NCI-H2081 treated with DMSO at 0.1 percent for 48 hours (cell line): ENCODE measurements around the gene MTA3.
"Not testable (repeated sequence)": the region's sequence is repeated elsewhere in the genome, so short reads cannot be mapped to it uniquely, and the experiment has no call there.

Experiments used
- DNase-seq: peaks from one replicate; lab custom pipeline; 2025; lab: John Stamatoyannopoulos, UW

The MTA3 gene

DNA sequence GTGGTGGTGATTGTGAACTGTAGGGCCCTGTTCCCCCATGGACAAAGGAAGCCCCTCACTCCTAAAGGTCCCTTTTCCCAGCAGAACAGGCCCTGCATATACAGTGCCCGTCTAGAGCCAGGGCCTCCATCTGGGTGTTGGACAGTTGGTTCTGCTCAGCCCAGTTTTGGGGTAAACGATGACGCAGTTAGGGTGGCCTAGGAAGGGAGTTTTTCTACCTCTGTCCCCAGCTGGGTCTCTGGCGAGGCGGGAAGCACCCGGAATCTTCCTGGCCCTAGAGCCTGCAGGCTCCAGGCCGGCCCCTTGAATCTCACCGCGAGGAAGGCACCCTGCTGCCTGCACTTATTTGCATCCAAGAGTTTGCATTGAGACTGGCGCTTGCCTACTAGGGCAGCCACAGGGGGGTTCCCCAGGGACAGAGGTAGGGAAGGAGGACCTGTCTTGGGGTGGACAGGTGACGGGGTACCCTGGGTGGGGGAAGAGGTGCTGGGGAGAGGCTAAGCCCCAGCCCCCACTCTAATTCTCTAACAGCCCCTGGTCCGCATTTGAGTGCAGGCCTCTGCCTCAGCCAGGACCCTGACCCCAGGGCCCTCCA lies 529 bp upstream of the MTA3 start:
- no peak for DNase-seq

GRCh38 chr2:42569116-42569711 lies 782 bp downstream of the MTA3 start:
- peak; percentile 26 for DNase-seq

DNA sequence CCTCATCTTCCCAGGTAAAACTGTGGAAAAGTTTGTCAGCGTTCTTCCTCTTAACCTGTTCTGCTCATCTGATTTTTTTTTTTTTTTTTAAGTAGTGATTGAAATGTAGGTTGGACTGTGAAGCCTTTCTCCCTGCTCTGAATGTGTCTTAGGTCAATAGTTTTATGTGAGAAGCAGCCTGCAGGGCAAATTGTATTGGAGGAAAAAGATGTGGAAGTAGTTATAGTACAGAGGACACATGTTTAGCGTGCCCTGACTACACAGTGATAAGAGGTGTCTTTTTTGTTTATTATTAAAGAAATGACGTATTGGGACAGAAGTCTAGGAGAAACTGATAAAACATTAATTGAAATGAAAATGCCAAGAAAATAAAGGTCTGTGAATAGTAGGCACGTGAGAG lies 1.5 kb downstream of the MTA3 start:
- no peak for DNase-seq

DNA sequence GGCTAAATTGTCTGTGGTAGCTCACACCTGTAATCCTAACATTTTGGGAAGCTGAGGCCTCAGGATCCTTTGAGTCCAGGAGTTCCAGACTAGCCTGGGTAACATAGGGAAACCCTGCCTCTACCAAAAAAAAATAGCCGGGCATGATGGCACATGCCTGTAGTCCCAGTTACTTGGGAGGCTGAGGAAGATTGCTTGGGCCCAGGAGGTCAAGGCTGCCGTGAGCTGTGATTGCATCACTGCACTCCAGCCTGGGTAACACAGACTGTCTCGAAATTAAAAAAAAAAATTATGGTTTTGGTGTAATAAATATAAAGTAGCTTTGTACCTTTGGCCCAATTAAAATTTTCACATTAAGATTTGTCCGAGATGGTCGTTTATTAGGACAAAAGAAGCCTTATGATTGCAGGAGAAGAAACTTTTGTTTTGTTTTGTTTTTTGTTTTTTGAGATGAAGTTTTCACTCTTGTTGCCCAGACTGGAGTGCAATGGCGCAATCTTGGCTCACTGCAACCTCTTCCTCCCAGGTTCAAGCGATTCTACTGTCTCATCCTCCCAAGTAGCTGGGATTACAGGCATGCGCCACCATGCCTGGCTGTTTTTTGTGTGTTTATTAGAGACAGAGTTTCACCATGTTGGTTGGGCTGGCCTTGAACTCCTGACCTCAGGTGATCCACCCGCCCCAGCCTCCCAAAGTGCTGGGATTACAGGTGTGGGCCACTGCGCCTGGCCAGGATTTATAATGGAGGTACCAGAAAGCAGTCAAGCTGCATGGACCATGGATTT lies 4.1 kb downstream of the MTA3 start:
- DNase-seq: no peak

DNA sequence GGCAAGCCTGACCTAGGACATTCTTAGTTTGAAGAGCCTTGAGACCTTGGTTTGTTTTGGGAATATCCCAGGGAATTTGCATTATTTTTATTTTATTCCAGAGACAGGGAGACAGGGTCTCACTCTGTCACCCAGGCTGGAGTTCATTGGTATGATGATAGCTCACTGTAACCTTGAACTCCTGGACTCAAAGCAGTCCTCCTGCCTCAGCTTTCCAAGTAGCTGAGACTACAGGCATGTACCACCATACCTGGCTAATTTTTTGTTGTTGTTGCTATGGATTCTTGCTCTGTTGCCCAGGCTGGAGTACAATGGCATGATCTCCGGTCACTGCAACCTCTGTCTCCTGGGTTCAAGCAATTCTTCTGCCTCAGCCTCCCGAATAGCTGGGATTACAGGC lies 4.8 kb downstream of the MTA3 start:
- no peak for DNase-seq

GRCh38 chr2:42575458-42576064 lies 7.1 kb downstream of the MTA3 start:
- DNase-seq: no peak

GRCh38 chr2:42578621-42579020 lies 10.2 kb downstream of the MTA3 start:
- no peak for DNase-seq

DNA sequence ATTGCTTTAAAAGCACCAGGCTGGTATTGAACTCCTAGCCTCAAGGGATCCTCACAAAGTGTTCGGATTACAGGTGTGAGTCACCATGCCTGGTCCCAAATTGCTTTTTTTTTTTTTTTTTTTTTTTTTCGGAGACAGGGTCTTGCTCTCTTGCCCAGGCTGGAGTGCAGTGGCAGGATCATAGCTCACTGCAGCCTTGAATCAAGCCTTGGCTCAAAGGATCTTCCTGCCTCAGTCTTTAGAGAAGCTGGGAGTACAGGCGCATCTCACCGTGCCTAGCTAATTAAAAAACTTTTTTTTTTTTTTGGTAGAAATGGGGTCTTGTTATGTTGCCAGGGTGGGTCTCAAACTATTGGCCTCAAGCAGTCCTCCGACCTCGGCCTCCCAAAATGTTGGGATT lies 12.8 kb downstream of the MTA3 start:
- DNase-seq: no peak

GRCh38 chr2:42584628-42585027 lies 16.2 kb downstream of the MTA3 start:
- DNase-seq: not testable (repeated sequence)

DNA sequence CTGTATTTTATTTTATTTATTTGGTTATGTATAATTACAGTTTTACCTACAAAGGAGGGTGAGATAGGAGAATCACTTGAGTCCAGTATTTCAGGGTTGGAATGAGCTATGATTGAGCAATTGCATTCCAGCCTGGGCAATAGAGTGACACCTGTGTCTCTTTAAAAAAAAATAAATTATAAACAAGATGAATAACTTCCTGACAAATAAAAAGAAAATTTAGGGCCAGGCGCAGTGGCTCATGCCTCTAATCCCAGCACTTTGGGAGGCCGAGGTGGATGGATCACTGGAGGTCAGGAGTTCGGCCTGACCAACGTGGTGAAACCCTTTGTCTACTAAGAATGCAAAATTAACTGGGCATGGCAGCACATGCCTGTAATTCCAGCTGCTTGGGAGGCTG lies 17.3 kb downstream of the MTA3 start:
- no peak for DNase-seq

GRCh38 chr2:42587526-42588117 lies 19.2 kb downstream of the MTA3 start:
- no peak for DNase-seq

- no peak for DNase-seq
These were observed 19.7 kb downstream of the MTA3 start for GRCh38 chr2:42588121-42588520.

- no peak for DNase-seq
These were observed 21.7 kb downstream of the MTA3 start for GRCh38 chr2:42590176-42590575.

- no peak for DNase-seq
These were observed 24.9 kb downstream of the MTA3 start for GRCh38 chr2:42593282-42593681.

DNA sequence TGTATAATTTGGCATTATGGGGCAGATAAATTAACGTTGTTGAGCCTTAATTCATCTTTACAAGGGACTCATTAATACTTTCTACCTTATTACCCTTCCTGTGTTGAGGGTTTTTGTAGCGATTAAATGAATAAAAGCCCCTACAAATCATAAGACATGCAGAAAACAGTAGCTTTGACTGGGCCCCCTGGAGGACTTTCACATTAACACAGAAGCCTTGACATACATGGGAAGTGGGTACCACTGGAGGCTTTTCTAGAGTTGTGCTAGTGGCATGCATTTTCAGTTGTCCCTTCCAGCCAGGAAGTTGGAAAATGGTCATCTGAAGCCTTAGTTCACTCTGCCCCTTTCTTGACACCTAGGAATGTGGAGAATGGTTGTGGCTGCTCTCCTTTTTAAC lies 30.2 kb downstream of the MTA3 start:
- DNase-seq: no peak

DNA sequence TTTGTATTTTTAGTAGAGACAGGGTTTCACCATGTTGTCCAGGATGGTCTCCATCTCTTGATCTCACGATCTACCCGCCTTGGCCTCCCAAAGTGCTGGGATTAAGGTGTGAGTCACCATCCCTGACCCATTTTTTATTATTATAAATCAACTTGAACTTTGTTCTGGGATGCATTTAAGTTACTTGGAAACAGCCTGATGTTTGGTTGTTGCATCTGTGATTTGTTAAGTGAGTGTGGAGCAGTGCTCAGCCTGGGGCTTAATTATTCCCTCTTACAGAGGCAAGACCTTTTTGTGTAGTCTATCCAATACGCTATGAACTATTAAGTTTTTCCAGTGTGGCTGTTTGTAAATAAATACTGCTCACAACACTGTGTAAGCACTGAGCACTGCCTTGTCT lies 32.6 kb downstream of the MTA3 start:
- no peak for DNase-seq

- peak; percentile 35 for DNase-seq
These were observed 33.9 kb downstream of the MTA3 start for GRCh38 chr2:42602218-42602875.

DNA sequence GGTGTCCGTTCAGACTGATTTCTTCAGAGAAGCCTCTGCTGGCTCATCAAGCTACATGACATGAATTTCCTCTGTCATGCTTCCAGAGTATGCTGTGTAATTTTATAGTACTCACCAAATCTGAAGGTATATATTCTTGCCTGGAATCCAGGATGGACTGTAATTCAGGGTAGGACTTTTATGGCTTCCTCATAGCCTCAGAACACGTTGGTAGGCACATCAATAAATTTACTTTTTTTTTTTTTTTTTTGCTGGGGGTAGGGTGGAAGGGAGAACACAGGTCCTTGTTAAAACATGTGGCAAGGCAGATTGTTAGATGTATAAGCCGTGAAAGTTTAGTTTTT lies 34.4 kb downstream of the MTA3 start:
- DNase-seq: no peak

GRCh38 chr2:42604341-42604867 lies 36.0 kb downstream of the MTA3 start:
- not testable (repeated sequence) for DNase-seq

DNA sequence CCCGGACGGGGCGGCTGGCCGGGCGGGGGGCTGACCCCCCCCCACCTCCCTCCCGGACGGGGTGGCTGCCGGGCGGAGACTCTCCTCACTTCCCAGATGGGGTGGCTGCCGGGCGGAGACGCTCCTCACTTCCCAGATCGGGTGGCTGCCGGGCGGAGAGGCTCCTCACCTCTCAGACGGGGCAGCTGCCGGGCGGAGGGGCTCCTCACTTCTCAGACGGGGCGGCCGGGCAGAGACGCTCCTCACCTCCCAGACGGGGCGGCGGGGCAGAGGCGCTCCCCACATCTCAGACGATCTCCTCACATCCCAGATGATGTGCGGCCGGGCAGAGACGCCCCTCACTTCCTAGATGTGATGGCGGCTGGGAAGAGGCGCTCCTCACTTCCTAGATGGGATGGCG lies 37.7 kb downstream of the MTA3 start:
- DNase-seq: not testable (repeated sequence)

- no peak for DNase-seq
These were observed 38.7 kb downstream of the MTA3 start for GRCh38 chr2:42607101-42607637.
